CD4-positive, alpha-beta memory T cell (primary cell): ENCODE data around the gene KRTAP5-2. TPM values are rescaled to one million over a fixed set of nuclear protein-coding genes. Genes with fewer than 3 reads are reported as not detected.

Experiments used
- CTCF ChIA-PET: fragments of 350-600 bp; sonication (Branson Sonifier 250); formaldehyde crosslinking; loops from one replicate; lab custom pipeline; 2021; ENCODE audit warnings: inconsistent platforms; ENCODE audit not compliant: partially characterized antibody; lab: Charles Lee
- POLR2A ChIA-PET: fragments of 350-600 bp; sonication (Branson Sonifier 250); formaldehyde crosslinking; loops from one replicate; lab custom pipeline; 2021; ENCODE audit not compliant: partially characterized antibody; lab: Charles Lee
- DNase-seq, 5 donors: peaks; one replicate each; pipeline versions ENCODE4 v3.0.0 to v3.0.0-alpha.2; 2020 to 2022; ENCODE audit warnings: mixed read lengths in 1 of 5
- H3K27ac ChIP-seq: one replicate; pipeline ENCODE4 v1.7.0; 2013; ENCODE audit warnings: low read depth, low read length
- H3K27me3 ChIP-seq: 2 replicates; pipeline ENCODE4 v1.7.0; 2013; ENCODE audit warnings: mild to moderate bottlenecking, low read length, moderate library complexity; ENCODE audit not compliant: insufficient read depth
- H3K36me3 ChIP-seq: 2 replicates; pipeline ENCODE4 v1.7.0; 2013; ENCODE audit warnings: mild to moderate bottlenecking, low read length, moderate library complexity; ENCODE audit not compliant: insufficient read depth
- H3K4me1 ChIP-seq: 2 replicates; pipeline ENCODE4 v1.7.0; 2013; ENCODE audit warnings: mild to moderate bottlenecking, low read length, moderate library complexity; ENCODE audit not compliant: insufficient read depth
- H3K4me3 ChIP-seq, 2 donors: one replicate each; pipeline ENCODE4 v1.7.0; 2013; ENCODE audit warnings: low read length in 2 of 2, mild to moderate bottlenecking in 1 of 2
- H3K9me3 ChIP-seq, 2 donors: one replicate each; pipeline ENCODE4 v1.7.0; 2013; ENCODE audit warnings: low read length in 2 of 2, control low read depth in 1 of 2; ENCODE audit not compliant: control insufficient read depth in 1 of 2
- H3K27ac Mint-ChIP-seq, 7 donors: one replicate each; pipeline ENCODE4 v1.8.0; 2020 to 2021; ENCODE audit warnings: mixed read lengths in 7 of 7, mild to moderate bottlenecking in 6 of 7, inconsistent platforms in 3 of 7, moderate library complexity in 3 of 7
- H3K27me3 Mint-ChIP-seq, 2 donors: one replicate each; pipeline ENCODE4 v1.8.0; 2020 to 2021; ENCODE audit warnings: mixed read lengths in 2 of 2
- H3K36me3 Mint-ChIP-seq, 2 donors: one replicate each; pipeline ENCODE4 v1.8.0; 2020 to 2021; ENCODE audit warnings: mixed read lengths in 2 of 2, inconsistent platforms in 1 of 2, mild to moderate bottlenecking in 1 of 2
- H3K4me1 Mint-ChIP-seq, 4 donors: one replicate each; pipeline ENCODE4 v1.8.0; 2020 to 2021; ENCODE audit warnings: mixed read lengths in 4 of 4, mild to moderate bottlenecking in 1 of 4
- H3K4me3 Mint-ChIP-seq, 8 donors: one replicate each; pipeline ENCODE4 v1.8.0; 2020 to 2021; ENCODE audit warnings: mixed read lengths in 8 of 8, mild to moderate bottlenecking in 7 of 8, moderate library complexity in 6 of 8, inconsistent platforms in 3 of 8
- H3K9me3 Mint-ChIP-seq, 8 donors: one replicate each; pipeline ENCODE4 v1.8.0; 2020 to 2021; ENCODE audit warnings: mixed read lengths in 8 of 8, mild to moderate bottlenecking in 5 of 8, inconsistent platforms in 3 of 8, moderate library complexity in 1 of 8
- intact Hi-C: fragments of 100-400 bp; cut with micrococcal nuclease; formaldehyde crosslinking; loops from one replicate; pipeline ENCODE4 v1.15.1; 2023
- polyA plus RNA-seq, 2 donors: library from polyadenylated mRNA; unstranded; fragments of 300-500 nt; fragmentation: Illumina TruSeq; gene quantifications; one replicate each; pipeline ENCODE4 v1.2.3, GENCODE V29; 2021
- total RNA-seq, 2 experiments: library from RNA; stranded (reverse); gene quantifications; one replicate each; pipeline ENCODE4 v1.2.3, GENCODE V29; 2021

The KRTAP5-2 gene
- total and polyA plus RNA-seq, 4 experiments from 2014 or later = not detected

DNA sequence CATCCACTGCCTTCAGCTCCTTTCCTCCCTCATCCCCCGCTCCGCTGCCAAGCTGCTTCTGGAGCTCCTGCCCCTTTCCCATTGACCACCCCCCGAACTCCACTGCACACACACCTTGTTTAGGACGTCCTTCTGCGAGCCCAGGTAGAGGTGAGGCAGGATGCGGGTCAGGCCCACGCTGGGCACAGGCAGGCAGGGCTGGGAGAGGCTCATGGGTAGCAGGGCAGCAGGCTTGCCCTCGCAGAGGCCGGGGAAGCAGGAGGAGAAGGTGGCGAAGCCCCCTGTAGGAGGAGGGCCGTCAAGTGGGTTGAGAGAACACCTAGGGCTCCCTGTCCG, 39.4 kb downstream of the KRTAP5-2 start:
- no peak overlapping the region for H3K27ac ChIP-seq
- H3K36me3 ChIP-seq = no peaks in the 10 kb centered on the region
- Mint-ChIP-seq H3K36me3 (peaks cover 6 to 8% of the 10 kb centered on the region in 2 donors), H3K4me3 (no peak overlapping the region), H3K4me1 (peaks cover 0 to 2% (median 0%) of the 10 kb centered on the region in 4 donors), H3K27ac (peak overlapping the region in 1 of 7 donors; percentile 80), H3K9me3 (no peaks in the 10 kb centered on the region), H3K27me3 (peaks cover under 1 to 1% of the 10 kb centered on the region in 2 donors)
- no peaks in the 10 kb centered on the region for H3K9me3 ChIP-seq
- POLR2A ChIA-PET = no interaction called here
- CTCF ChIA-PET = interaction anchor here (1.0 kb wide), 1 partner anchor 12 kb away, joined by 4 read pairs; no protein-coding TSS in a partner anchor
- H3K4me3 ChIP-seq = no peak overlapping the region
- H3K4me1 ChIP-seq = no peaks in the 10 kb centered on the region
- DNase-seq = no peak
- intact Hi-C loops = no loop called here
- no peaks in the 10 kb centered on the region for H3K27me3 ChIP-seq

DNA sequence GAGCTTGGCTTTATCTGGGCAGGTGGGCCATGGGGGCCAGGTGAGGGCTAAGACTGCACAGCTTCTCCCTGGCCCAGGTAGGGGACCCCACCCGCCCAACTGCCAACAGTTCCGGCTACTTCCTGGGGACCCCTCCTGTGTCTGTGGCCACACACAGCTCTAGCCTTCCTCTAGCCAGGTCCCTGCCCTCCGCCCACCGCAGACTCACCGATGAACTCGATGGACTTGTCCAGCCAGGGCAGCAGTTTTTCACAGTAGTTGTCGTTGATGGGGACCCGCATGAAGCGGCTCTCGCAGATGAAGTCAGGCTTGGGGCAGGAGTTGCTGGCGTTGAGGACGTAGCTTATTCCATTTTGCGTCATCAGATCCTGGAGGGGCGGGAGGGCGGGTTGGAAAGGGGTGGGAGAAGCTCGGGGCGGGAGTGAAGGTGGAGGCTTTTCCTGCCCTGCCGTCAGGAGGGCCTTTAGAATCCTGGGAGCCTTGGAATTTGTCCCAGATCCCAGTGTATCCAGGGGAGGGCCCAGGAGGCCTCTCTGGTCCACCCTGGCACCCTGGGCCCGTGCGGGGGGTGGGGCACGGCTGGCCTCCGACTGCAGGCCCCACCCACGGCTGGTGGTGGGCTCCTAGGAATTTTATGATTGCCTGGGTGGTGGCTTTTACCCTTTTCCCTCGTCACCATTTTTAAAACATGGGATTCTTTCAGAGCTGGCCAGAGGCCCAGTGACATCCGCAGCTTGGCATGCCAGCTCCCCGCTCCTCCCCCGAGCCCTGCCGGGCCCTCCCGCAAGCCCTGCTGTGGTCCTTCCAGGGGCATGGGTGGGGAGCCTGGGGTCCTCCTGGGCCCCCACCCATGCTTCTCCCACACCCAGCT, 40.0 kb downstream of the KRTAP5-2 start:
- H3K36me3 ChIP-seq = no peaks in the 10 kb centered on the region
- intact Hi-C loops = no loop called here
- no peaks in the 10 kb centered on the region for H3K9me3 Mint-ChIP-seq
- H3K27ac ChIP-seq = no peak overlapping the region
- no peak overlapping the region for H3K4me3 Mint-ChIP-seq
- peaks cover 6 to 8% of the 10 kb centered on the region in 2 donors for H3K36me3 Mint-ChIP-seq
- peaks cover 0 to 2% (median 0%) of the 10 kb centered on the region in 4 donors for H3K4me1 Mint-ChIP-seq
- H3K27ac Mint-ChIP-seq = peak overlapping the region in 1 of 7 donors; percentile 80
- H3K9me3 ChIP-seq = no peaks in the 10 kb centered on the region
- no peaks in the 10 kb centered on the region for H3K4me1 ChIP-seq
- no peaks in the 10 kb centered on the region for H3K27me3 ChIP-seq
- H3K27me3 Mint-ChIP-seq = peaks cover 1 to 2% of the 10 kb centered on the region in 2 donors
- ChIA-PET POLR2A (no interaction called here), CTCF (interaction anchor here (1.0 kb wide), 1 partner anchor 11 kb away, joined by 4 read pairs; no protein-coding TSS in a partner anchor)
- no peak for DNase-seq
- no peak overlapping the region for H3K4me3 ChIP-seq

DNA sequence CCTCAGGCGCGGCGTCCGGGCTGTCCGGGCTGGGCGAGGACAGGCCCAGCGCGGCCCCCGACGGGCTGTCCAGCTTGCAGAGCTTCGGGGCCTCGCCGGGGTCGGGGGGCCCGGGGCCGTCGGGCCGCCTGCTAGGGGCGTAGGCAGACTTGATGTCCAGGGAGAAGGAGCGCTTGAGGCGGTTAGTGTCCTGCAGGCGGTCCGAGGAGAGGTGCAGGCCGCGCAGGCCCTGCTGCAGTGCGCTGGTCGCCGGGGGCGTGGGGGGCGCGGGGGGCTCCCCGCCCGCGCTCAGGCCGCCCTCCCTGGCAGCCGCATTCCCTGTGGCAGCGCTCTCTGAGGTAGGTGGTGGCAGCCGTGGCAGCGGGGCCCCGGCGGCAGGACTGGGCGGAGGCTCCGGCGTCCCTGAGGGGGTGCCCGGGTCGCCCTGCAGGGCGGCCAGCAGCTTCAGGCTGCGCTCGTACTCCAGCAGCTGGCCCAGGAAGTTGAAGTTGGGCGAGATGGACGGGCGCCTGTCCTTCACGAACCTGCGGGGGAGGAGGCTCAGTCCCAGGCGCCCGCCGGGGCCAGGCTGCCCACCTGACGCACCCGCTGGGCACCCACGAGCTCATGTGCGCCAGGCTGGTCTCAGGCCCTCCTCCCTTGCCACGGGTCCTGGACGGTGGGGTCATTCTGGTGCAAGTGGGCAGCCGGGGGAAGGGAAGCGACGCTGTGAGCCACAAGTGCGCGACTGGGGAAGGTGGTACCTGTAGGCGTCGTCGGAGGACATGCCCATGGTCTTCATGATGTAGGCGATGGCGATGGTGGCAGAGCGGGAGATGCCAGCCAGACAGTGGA, 40.8 kb downstream of the KRTAP5-2 start:
- Histone ChIP-seq H3K27ac (no peak overlapping the region), H3K36me3 (no peaks in the 10 kb centered on the region), H3K4me1 (no peaks in the 10 kb centered on the region), H3K9me3 (no peaks in the 10 kb centered on the region), H3K4me3 (no peak overlapping the region), H3K27me3 (no peaks in the 10 kb centered on the region)
- DNase-seq = no peak
- intact Hi-C loops = no loop called here
- Mint-ChIP-seq H3K36me3 (peaks cover 5 to 6% of the 10 kb centered on the region in 2 donors), H3K27me3 (peaks cover 1 to 5% of the 10 kb centered on the region in 2 donors), H3K27ac (peak overlapping the region in 1 of 7 donors; percentile 80), H3K9me3 (no peaks in the 10 kb centered on the region), H3K4me3 (no peak overlapping the region), H3K4me1 (no peaks in the 10 kb centered on the region)
- ChIA-PET CTCF (interaction anchor here (1.6 kb wide), 1 partner anchor 11 kb away, joined by 4 read pairs; no protein-coding TSS in a partner anchor), POLR2A (no interaction called here)

DNA sequence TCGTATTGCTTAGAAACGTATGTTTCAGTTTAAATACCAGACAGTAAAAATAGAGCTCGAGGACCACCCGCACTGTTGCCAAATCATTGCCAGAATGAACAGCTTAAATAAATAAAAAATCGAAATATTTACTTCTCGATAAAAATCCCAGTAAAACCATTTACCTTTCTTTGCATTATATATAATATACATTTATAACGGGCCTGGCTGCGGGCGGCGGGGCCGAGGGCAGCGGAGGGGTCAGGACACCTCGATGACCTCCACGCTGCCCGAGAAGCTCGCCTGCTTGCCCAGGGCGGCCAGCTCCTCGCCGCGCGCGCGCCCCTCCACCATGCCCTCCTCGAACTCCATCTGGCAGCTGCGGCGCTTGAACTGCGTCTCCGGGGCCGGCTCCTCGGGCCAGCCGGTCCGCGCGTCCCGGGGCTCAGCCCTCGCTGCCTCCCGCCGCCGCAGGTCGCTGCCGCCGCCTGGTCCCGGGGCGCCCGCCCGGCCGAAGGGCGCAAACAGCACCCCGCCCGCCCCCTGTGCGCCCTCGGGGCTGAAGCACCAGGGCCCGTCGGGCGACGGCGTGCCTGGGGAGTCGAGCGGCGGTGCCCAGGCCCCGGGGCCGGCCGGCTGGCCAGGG, 41.7 kb downstream of the KRTAP5-2 start:
- H3K4me3 Mint-ChIP-seq = no peak overlapping the region
- H3K27ac ChIP-seq = no peak overlapping the region
- H3K27me3 Mint-ChIP-seq = peaks cover 1 to 5% of the 10 kb centered on the region in 2 donors
- H3K9me3 Mint-ChIP-seq = no peaks in the 10 kb centered on the region
- no peaks in the 10 kb centered on the region for H3K27me3 ChIP-seq
- H3K4me1 Mint-ChIP-seq = no peaks in the 10 kb centered on the region
- no peaks in the 10 kb centered on the region for H3K4me1 ChIP-seq
- H3K27ac Mint-ChIP-seq = no peak overlapping the region
- intact Hi-C loops = no loop called here
- H3K36me3 ChIP-seq = no peaks in the 10 kb centered on the region
- ChIA-PET POLR2A (interaction anchor here (1.3 kb wide), 1 partner anchor 33 kb away, joined by 4 read pairs; no protein-coding TSS in a partner anchor), CTCF (interaction anchor here (0.8 to 1.6 kb wide), 2 partner anchors 10 to 18 kb away, joined by 4 to 5 read pairs; no protein-coding TSS in a partner anchor)
- DNase-seq = no peak
- H3K4me3 ChIP-seq = no peak overlapping the region
- H3K36me3 Mint-ChIP-seq = peaks cover 3 to 5% of the 10 kb centered on the region in 2 donors
- H3K9me3 ChIP-seq = no peaks in the 10 kb centered on the region

- Histone ChIP-seq H3K4me3 (no peak overlapping the region), H3K4me1 (no peaks in the 10 kb centered on the region), H3K9me3 (no peaks in the 10 kb centered on the region), H3K36me3 (no peaks in the 10 kb centered on the region), H3K27ac (no peak overlapping the region), H3K27me3 (no peaks in the 10 kb centered on the region)
- DNase-seq = no peak
- Mint-ChIP-seq H3K9me3 (no peaks in the 10 kb centered on the region), H3K4me1 (no peaks in the 10 kb centered on the region), H3K27me3 (peaks cover 1 to 5% of the 10 kb centered on the region in 2 donors), H3K36me3 (peaks cover 3 to 5% of the 10 kb centered on the region in 2 donors), H3K4me3 (no peak overlapping the region), H3K27ac (peak overlapping the region in 2 of 7 donors; percentile 76 to 85)
- POLR2A ChIA-PET = interaction anchor here (1.3 kb wide), 1 partner anchor 33 kb away, joined by 4 read pairs; no protein-coding TSS in a partner anchor
- intact Hi-C loops = no loop called here
- CTCF ChIA-PET = interaction anchor here (0.8 to 1.6 kb wide), 2 partner anchors 9 to 19 kb away, joined by 4 to 5 read pairs; no protein-coding TSS in a partner anchor
Measured at GRCh38 chr11:1555713-1556153, 42.4 kb downstream of the KRTAP5-2 start.

- Histone ChIP-seq H3K36me3 (no peaks in the 10 kb centered on the region), H3K4me3 (no peak overlapping the region), H3K4me1 (no peaks in the 10 kb centered on the region), H3K27ac (no peak overlapping the region), H3K9me3 (no peaks in the 10 kb centered on the region), H3K27me3 (no peaks in the 10 kb centered on the region)
- intact Hi-C loops = no loop called here
- Mint-ChIP-seq H3K36me3 (peaks cover 3 to 5% of the 10 kb centered on the region in 2 donors), H3K4me1 (peaks cover 0 to under 1% (median 0%) of the 10 kb centered on the region in 4 donors), H3K27ac (peak overlapping the region in 1 of 7 donors; percentile 76), H3K27me3 (peaks cover 1 to 5% of the 10 kb centered on the region in 2 donors), H3K9me3 (no peaks in the 10 kb centered on the region), H3K4me3 (no peak overlapping the region)
- ChIA-PET CTCF (interaction anchor here (1.6 to 2.1 kb wide), 2 partner anchors 8 to 19 kb away, joined by 4 to 8 read pairs; no protein-coding TSS in a partner anchor), POLR2A (interaction anchor here (1.3 to 1.5 kb wide), 2 partner anchors 20 to 34 kb away, joined by 4 to 6 read pairs; no protein-coding TSS in a partner anchor)
- no peak for DNase-seq
Measured at GRCh38 chr11:1554981-1555712, 42.9 kb downstream of the KRTAP5-2 start.
